NCI-H345 (cell line): ENCODE results near the gene TMEM91.
"Not testable (repeated sequence)": the region's sequence is repeated elsewhere in the genome, so short reads cannot be mapped to it uniquely, and the experiment has no call there.

Source experiments
- DNase-seq: peaks from one replicate; lab custom pipeline; 2025; lab: John Stamatoyannopoulos, UW

TMEM91 gene

DNA sequence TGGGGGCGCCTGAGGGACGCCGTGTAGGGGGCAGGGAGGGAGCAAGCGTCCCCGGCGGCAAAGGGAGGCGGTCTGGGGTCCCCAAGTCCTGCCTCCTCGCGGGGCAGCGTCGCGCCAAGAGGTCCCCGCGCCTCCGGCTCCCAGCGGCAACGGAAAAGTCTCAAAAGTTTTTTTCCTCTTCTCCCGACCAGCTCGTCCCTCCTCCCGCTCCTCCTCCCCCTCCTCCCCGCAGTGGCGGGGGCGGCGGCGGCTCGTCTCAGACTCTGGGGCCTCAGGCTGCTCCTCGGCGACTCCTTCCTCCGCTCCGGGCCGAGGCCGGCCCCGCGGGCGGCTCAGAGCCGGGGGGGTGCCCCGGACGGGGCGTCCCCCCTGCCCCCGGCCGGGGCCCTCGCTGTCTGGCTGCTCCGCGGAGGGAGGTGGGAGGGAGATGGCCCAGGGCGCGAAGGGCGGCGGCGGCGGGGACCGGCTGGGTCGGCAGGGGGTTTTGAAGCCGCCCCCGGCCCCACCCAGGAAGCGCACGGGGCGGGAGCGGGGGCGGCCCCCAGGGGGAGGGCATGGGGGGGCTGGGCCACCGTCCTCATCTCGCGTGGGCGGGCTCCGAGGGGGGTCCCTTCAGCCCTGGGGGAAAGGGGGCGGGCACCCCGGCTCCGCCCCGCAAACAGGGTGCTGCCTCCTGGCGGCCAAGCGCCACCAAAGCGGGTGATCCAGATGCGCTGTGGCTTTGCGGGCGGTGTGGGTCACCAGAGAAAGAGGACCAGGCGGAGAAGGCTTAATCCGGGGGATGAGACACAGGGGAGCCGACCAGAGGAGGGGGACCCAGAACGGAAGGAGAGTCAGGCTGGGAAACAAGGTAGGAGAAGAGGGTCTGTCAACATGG lies 22.6 kb upstream of the TMEM91 start, which contains the start of gene TGFB1:
Gene TGFB1, minus strand, starts transcription at position 457 of the 877 bp plus-strand sequence. CDS start 878 bp downstream, outside the sequence.
- peak; percentile 32 for DNase-seq

DNA sequence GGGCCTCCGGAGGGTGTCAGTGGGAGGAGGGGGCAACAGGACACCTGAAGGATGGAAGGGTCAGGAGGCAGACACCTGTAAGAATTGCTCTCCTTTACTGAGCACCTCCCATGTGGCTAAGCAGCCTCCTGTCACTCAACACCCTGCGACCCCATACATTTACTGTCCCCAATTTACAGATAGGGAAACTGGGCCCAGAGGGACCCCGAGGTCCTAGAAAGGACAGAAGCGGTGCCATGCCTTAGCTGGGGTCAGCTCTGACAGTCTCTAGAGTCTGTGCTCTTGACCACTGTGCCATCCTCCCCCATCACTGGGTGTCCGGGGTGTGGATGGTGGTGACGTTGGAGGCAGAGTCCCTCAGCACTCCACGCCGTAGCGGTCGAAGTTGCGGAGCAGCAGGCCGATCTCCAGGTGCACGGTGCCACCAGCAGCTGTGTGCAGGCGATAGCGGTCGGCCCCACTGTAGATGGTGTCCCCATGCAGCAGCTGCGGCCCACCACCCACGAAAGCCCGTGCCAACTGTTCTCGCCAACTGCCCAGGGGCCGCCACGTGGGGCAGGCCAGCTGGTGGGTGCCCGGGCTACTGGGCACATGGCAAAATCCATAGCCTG lies 21.9 kb upstream of the TMEM91 start:
- no peak for DNase-seq

DNA sequence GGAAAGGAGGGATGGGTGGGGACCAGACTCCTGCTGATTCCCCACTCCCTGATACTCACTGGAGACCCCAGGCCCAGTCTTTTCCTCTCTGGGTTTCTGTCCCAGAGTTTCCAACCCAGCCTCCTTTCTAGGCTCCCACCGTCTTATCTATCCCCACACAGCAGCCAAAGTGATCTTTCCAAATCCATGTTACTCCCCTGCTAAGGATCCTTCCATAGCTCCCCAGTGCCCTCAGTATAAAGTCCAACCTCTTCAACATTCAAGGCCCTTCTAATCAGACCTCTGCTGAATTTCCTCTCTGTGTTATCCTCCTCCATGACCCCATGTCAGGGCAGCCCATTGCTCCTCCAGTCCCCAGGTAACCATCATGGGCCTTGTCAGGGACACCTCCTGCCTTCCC lies 21.3 kb upstream of the TMEM91 start:
- DNase-seq = no peak

DNA sequence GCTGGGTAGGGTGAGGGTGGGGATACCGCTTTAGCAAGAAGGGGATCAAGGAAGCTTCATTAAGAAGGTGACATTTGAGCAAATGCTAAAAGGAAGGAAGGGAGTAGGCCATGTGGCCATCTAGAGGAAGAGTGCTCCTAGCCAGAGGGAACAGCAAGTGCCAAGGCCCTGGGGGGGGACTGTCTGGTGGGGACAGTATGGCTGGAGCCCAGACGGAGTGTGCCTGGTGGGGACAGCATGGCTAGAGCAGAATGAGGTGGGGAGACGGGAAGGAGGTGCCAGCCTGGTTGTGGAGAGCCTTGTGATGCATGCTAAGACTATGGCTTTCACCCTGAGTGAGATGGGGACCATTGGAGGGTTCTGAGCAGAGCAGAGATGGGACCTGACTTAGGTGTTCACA lies 20.5 kb upstream of the TMEM91 start:
- DNase-seq = no peak

DNA sequence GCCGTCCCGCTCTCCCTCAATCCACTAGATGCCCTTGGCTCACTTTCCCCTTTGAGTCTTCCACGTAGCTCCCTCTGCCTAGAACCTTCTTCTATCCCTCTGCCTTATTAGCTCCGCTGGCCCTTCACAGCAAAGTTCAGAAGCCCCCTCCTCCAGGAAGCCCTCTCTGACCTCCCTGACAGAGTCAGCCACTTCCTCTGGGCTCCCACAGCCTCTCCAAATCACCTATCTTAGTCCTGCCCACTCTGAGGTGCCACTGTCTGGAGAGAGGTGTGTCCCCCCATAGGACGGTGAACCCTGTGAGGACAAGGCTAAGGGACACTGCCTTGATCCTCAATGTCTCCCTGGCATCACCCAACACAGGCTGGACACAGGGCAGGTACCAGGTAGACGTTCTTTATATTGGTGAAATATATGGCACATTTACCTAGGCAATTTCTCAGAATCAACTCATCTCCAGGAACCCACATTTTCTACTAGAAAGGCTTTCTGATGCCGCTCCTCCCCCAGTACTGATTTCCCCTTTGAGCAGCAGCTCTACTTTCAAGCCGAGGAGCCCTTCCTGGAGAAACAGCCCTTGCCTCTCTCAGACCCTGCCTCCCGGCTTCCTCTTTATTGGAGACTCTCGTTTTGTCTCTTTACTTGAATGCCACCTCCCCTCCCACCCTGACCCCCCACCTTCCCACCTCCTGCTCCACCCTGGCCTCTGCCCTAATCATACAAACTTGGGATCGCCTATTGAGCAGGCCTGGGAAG lies 19.2 kb upstream of the TMEM91 start:
- DNase-seq = no peak

DNA sequence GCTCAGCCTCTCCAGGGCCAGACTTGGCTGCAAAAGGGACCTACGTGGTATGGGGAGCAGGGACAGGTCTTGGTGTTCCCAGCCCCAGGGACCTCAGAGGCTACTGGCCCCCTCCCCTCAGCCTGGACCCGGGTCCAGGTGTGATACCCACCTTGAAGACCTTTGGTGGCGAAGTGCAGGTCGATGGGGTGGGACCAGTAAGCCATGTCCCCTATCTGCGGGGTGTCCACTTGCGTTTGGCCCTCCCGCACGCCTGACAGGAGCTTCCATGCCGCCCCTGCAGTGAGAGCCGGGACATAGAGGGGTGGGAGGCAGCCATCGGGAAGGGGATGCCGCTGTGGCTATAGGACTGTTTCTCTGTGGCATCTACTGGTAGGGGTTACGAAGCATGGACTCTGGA lies 18.6 kb upstream of the TMEM91 start:
- no peak for DNase-seq

DNA sequence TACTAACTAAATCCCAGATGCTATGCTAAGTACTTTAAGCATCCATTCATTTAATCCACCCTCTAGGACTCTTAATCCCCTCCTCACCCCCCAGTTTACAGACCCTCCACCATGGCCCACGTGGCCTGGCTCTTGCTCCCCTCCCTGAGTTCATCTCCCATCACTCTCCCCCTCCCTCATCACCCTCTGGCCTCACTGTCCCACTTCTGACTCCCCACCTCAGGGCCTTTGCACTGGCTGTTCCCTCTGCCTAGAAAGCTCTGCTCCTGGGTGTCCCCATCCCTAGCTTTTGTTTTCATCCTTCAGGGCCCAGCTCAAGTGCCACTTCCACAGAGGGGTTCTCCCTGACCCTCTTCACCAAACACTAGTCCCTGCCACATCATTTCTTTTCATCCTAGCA lies 16.6 kb upstream of the TMEM91 start:
- no peak for DNase-seq

DNA sequence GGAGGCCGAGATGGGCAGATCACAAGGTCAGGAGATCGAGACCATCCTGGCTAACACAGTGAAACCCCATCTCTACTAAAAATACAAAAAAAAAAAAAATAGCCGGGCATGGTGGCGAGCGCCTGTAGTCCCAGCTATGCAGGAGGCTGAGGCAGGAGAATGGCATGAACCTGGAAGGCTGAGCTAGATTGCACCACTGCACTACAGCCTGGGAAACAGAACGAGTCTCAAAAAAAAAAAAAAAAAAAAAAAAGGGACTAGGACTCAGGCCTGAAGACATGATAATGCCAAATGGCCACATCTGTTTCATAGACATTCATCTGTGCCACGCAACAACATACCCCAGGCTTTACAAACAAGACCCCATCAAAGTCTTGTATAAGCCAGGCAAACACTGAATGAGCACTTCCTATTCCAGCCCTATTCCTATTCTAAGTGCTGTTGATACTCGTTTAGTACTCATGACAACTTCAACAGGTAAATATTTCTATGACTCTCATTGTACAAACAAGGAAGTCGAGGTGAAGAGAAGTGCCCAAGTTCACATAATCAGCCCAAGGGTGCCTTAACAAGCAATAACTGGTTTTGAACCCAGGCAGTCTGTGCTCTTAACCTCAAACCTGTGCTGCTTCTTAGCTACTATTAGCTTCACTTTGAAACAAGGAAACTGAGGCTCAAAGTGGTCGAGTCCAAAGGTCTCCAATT lies 14.0 kb upstream of the TMEM91 start:
- no peak for DNase-seq

DNA sequence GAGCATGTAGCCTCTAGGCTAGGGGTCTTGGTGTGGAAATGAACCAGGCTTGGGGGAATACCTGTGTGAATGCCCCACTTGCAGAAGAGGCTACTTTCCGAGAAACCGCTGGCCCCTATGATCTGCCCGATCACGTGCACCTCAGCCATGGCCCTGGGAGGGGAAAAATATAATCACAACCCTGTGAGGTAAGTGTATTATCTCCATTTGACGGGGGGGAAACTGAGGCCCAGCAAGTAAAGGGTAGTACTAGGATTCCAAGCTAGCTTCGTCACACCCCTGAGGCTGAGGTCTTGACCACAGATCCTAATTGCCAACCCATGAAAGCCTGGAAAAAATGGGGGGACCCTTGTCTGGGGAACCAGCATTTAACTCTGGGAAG lies 13.0 kb upstream of the TMEM91 start:
- no peak for DNase-seq

DNA sequence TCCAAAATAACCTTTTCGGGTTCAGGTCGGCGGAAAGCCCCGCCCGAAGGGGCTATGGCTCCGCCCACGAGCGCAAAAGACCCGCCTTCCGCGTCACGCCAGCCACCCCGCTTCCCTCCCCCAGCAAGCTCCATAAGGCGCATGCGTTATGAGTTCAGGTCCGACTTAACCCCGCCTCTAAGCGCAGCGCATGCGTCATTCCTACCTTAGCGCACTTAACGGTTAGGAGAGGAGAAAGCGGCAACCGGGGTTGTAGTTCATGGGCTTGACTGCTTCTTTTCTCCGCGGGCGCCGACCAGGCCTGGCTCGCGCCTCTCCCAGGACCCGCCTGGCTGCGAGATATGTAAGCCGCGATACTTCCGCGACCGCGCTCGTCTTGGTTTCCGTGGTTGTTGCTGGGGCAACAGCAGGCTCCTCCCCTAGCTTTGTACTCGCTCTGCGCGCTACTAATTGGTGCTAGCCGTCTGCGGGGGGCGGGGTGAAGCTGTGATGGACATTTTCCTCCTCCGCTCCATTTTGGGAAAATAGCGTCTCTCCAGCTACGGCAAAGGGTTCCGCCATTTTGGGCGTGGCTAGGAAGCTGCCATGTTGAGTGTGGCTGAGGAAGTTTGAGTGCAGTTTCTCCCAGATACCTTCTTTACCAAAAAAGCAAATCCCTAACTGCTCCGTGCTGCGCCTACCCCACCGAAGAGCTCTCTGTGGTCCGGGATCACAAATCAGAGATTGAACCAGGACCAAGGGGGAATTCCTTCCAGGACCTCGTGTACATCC lies 12.4 kb upstream of the TMEM91 start, which contains the start of gene B9D2:
Gene B9D2, minus strand, starts transcription at position 397 of the 771 bp plus-strand sequence. CDS start 630 bp downstream, outside the sequence.
- DNase-seq = peak; percentile 97

DNA sequence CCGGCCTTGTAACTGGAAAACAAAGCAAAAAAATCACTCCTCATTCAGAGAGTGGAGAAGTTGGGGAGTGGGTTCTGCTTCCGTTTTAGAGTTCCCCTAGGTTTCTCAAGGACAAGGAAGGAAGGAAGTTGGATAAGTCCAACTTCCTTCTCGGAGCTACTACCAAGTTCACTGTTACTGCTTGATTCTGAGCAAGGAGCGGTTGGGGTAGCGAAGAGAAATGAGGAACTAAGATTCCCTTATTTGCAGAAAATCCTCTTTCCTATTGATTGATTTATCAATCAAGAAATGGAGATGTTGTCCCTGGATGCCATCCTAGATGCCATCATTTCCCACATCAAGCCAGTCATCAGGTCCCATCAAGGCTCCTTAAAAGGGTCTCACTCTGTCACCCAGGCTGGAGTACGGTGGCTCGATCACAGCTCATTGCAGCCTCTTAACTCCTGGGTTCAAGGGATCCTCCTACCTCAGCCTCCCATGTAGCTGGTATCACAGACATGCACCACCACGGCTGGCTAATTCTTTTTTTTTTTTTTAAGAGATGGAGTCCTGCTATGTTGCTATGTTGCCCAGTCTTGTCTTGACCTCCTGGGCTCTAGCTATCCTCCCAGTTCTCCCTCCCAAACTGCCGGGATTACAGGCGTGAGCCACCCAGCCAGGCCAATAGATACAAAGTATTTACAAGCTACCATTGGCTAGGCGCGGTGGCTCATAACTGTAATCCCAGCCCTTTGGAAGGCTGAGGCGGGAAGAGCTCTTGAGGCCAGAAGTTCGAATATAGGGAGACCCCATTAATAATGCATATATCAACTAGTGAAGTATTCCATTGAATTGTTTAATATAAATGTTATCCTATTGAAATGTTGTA lies 11.6 kb upstream of the TMEM91 start:
- no peak for DNase-seq

DNA sequence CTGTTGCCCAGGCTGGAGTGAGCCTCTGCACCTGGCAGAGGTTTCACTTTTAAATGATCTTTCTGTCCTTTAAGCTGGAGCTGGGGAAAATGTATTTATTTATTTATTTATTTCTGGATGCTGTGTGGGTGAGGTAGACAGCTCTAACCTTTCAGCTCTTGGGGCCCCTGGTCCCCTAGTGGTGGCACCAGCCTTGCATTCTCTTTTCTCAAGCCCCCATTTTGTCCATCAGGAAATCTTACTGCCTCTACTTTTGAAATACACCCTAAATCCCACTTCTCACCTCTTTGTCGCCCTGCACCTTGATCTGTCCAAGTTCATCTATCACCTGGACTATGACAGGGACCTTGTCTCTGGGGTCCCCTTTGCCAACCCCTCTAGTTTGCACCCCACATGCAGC lies 10.2 kb upstream of the TMEM91 start:
- no peak for DNase-seq

DNA sequence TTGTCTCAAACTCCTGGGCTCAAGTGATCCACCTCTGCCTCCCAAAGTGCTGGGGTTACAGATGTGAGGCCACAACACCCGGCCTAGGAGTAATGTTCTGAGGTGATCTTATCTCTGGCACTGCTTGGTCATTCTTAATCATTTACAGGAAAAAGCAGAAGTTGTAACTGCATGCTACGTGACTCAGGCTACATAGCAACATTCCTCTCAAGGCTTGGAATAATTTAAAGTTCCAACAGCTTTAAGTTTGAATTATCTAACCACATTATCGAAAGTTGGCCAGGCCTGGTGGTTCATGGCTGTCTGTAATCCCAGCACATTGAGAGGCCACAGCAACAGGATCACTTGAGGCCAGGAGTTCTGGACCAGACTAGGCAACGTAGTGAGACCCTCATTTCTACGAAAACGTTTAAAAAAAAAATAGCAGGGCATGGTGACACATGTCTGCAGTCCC lies 8.5 kb upstream of the TMEM91 start:
- DNase-seq = no peak

DNA sequence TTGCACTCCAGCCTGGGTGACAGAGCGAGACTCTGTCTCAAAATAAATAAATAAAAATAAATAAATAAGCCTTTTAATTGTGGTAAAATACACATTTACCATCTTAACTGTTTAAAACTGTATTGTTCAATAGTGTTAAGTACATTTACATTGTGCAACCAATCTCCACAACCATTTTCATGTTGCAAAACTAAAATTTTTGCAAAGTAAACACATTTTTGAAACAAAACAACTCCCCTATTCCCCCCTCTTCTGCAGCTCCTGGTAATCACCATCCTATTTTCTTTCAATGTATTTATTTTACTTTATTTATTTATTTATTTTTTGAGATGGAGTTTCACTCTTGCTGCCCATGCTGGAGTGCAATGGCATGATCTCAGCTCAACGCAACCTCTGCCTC lies 6.6 kb upstream of the TMEM91 start:
- DNase-seq = no peak

DNA sequence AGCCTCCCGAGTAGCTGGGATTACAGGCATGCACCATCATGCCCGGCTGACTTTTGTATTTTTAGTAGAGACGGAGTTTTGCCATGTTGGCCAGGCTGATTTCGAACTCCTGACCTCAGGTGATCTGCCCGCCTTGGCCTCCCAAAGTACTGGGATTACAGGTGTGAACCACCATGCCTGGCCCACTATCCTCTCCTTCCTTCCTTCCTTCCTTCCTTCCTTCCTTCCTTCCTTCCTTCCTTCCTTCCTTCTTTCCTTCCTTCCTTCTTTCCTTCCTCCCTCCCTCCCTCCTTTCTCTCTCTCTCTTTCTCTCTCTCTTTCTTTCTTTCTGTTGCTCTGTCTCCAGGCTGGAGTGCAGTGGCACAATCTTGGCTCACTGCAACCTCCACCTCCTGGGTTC lies 5.2 kb upstream of the TMEM91 start:
- DNase-seq = not testable (repeated sequence)

DNA sequence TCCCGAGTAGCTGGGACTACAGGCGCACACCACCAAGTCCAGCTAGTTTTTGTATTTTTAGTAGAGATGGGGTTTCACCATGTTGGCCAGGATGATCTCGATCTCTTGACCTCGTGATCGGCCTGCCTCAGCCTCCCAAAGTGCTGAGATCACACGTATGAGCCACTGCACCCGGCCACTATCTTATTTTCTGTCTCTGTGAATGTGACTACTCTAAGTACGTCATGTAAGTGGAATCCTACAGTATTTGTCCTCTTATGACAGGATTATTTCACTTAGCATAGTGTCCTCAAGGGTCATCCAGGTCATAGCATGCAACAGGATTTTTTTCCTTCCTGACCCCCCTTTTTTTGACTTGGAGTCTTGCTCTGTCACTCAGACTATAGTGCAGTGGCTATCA lies 4.8 kb upstream of the TMEM91 start:
- no peak for DNase-seq

DNA sequence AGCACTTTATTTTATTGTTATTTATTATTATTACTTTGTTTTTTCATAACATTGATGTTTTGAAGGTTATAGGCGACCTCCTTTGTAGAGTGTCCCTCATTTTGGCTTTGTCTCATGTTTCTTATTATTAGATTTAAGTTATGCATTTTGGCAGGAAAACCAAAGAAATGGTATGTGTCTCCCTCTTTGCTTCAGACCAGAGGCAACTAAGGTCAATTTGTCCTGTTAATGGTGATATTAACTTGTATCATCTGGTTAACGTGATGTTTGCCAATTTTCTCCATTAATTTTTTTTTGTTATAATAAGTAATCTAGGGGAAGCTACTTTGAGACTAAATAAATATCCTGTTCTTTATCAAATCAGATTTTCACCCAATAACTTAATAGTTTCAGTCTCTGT lies 3.8 kb upstream of the TMEM91 start:
- no peak for DNase-seq

DNA sequence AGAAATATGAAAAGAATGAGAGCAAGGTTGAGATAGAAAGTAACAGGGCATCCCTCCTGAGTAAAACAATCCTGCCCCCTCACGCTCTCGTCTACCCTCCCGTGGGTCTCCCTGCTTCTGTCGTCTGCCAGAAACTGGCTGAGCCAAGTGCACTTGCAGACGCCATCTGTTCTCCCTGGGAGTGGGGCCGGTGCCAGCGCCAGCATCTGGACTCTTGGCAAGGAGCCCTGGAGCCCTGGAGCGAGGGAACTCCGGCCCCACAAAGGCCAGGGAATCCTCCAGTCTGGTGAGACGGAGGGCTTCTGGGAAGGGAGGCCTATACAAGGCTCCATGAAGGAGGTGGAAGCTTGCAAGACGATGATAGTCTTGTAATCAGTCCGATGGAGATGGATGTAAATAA lies 2.3 kb upstream of the TMEM91 start:
- peak; percentile 80 for DNase-seq

DNA sequence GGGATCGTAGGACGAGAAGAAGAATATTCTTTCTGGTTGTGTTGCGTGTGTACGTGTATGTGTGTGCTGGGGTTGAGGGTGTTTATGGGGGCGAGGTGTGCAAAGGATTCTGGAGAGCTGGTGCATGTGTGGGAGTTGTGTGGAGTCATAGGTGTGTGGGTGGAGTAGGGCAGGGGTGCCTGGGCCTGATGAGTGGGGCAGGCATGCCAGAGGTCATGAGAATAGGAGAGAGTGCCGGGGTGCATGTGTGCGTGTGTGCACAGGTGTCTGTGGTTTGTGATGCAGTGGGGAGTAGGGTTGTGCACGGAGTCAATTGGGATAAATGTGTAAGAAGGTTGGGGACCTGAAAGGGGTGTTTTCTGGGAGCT lies 649 bp downstream of the TMEM91 start:
- no peak for DNase-seq

DNA sequence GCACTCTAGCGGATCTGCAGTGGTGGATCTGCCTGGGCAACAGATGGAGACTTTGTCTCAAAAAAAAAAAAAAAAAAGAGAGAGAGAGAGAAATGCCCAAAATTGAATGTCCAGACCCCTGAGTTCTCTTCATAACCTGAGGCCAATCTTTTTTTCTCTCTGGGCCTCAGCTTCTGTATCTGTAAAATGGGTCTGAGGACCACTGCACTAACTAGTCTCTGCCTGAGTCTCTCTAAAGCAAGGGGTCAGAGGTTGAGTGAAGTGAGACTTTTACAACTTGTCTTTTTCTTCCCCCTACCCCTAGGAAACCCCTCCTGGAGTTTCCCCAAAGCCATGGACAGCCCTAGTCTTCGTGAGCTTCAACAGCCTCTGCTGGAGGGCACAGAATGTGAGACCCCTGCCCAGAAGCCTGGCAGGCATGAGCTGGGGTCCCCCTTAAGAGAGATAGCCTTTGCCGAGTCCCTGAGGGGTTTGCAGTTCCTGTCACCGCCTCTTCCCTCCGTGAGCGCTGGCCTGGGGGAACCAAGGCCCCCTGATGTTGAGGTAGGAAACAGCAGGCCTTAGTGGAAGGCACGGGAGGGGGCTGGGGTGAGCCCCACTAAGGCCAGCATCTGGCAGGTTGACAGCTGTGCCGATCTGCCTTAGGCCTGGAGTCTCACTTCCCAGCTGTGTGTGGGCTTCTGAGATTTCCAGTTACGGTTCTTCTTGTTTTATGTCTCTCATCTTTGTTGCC lies 1.8 kb downstream of the TMEM91 start:
- no peak for DNase-seq
